PC-9 (cell line): ENCODE results near the gene TMEM138. TPM values are rescaled to one million over a fixed set of nuclear protein-coding genes. Genes with fewer than 3 reads are reported as not detected.

ENCODE experiments used
- Bru-seq: library from RNA; stranded (reverse); fragments of 400-500 nt; gene quantifications from one replicate; lab custom pipeline; 2021; lab: Mats Ljungman, UMichigan
- BruChase-seq, 2 experiments: library from RNA; stranded (reverse); fragments of 400-500 nt; gene quantifications; one replicate each; lab custom pipeline; 2021; lab: Mats Ljungman, UMichigan
- BruUV-seq: library from RNA; stranded (reverse); fragments of 400-500 nt; replicated peaks from 2 replicates; lab custom pipeline; 2021; lab: Mats Ljungman, UMichigan
- CTCF ChIA-PET: fragments of 300-600 bp; sonication (Branson Sonifier 250); formaldehyde crosslinking; loops from one replicate; lab custom pipeline; 2022; ENCODE audit warnings: antibody characterized with exemption; lab: Charles Lee
- POLR2A ChIA-PET: fragments of 300-600 bp; sonication (Branson Sonifier 250); formaldehyde crosslinking; loops from one replicate; lab custom pipeline; 2022; ENCODE audit warnings: antibody characterized with exemption; ENCODE audit not compliant: unreplicated experiment; lab: Charles Lee
- DNase-seq, 2 experiments: peaks; one replicate each; pipeline versions ENCODE4 v3.0.0 to v3.0.0-alpha.2; 2015 to 2022; ENCODE audit warnings: mixed read lengths in 1 of 2
- H2AFZ ChIP-seq: fragments of 200-600 bp; sonication (generic); 2 replicates; pipeline ENCODE4 v1.8.1; 2017; ENCODE audit warnings: antibody characterized with exemption
- H3F3A ChIP-seq: fragments of 200-600 bp; sonication (generic); 2 replicates; pipeline ENCODE4 v1.8.1; 2017; ENCODE audit warnings: antibody characterized with exemption, mild to moderate bottlenecking, low read depth; ENCODE audit not compliant: insufficient read depth
- H3K27ac ChIP-seq: fragments of 200-600 bp; sonication (generic); 2 replicates; pipeline ENCODE4 v1.6.1; 2016; ENCODE audit warnings: mixed run types
- H3K27me3 ChIP-seq: fragments of 200-600 bp; sonication (generic); 2 replicates; pipeline ENCODE4 v1.6.1; 2016; ENCODE audit warnings: low read depth, mixed run types; ENCODE audit not compliant: insufficient read depth
- H3K36me3 ChIP-seq: fragments of 200-600 bp; sonication (generic); 2 replicates; pipeline ENCODE4 v1.6.1; 2016; ENCODE audit warnings: low read depth, mixed run types
- H3K4me1 ChIP-seq: fragments of 200-600 bp; sonication (generic); replicated peaks from 2 replicates; pipeline ENCODE4 v1.6.1; 2016; ENCODE audit warnings: mixed run types; ENCODE audit not compliant: insufficient read depth
- H3K4me2 ChIP-seq: fragments of 200-600 bp; sonication (generic); 2 replicates; pipeline ENCODE4 v1.6.1; 2017; ENCODE audit warnings: mixed run types
- H3K4me3 ChIP-seq: fragments of 200-600 bp; sonication (generic); 2 replicates; pipeline ENCODE4 v1.6.1; 2016; ENCODE audit warnings: mixed run types
- H3K79me2 ChIP-seq: fragments of 200-600 bp; sonication (generic); 2 replicates; pipeline ENCODE4 v1.6.1; 2017; ENCODE audit warnings: low read depth, mixed run types
- H3K9me2 ChIP-seq: fragments of 200-600 bp; sonication (generic); 2 replicates; pipeline ENCODE4 v1.8.1; 2017; ENCODE audit warnings: mild to moderate bottlenecking; ENCODE audit not compliant: insufficient read depth
- H3K9me3 ChIP-seq: fragments of 200-600 bp; sonication (generic); 2 replicates; pipeline ENCODE4 v1.8.1; 2016; ENCODE audit warnings: low read depth; ENCODE audit not compliant: insufficient read depth
- H4K20me1 ChIP-seq: fragments of 200-600 bp; sonication (generic); 2 replicates; pipeline ENCODE4 v1.8.1; 2017; ENCODE audit not compliant: insufficient read depth
- CTCF ChIP-seq: fragments of 200-600 bp; sonication (generic); conservative IDR thresholded peaks from 2 replicates; pipeline ENCODE4 v1.6.1; 2017; ENCODE audit warnings: mixed run types, antibody characterized with exemption, mild to moderate bottlenecking, moderate library complexity
- EZH2 ChIP-seq: fragments of 200-600 bp; sonication (generic); IDR thresholded peaks from 2 replicates; pipeline ENCODE4 v1.8.0; 2017; ENCODE audit warnings: antibody characterized with exemption, low read depth
- intact Hi-C: fragments of 100-400 bp; cut with micrococcal nuclease; formaldehyde crosslinking; loops from one replicate; pipeline ENCODE4 v1.10.0; 2022; ENCODE audit not compliant: unreplicated experiment
- long read RNA-seq: library from polyadenylated mRNA; stranded (forward); transcript quantifications from one replicate; pipeline ENCODE4 v2.0.0, GENCODE V29; 2022
- total RNA-seq: library from RNA; stranded (reverse); gene quantifications from 2 replicates; pipeline ENCODE4 v1.2.3, GENCODE V29; 2021

TMEM138 gene
- total RNA-seq (32.5 and 46.1 TPM in 2 replicates), Bru-seq, nascent RNA (percentile 87 among the genes with signal in this experiment), BruChase-seq, experiment 1, labeled RNA remaining after a 2-hour chase (percentile 84 among the genes with signal in this experiment), BruChase-seq, experiment 2, labeled RNA remaining after a 6-hour chase (percentile 79 among the genes with signal in this experiment)
- long read RNA-seq, transcript TMEM138-201 (5 exons, 1,848 nt): major isoform, 48 of 65 reads
- long read RNA-seq, partial matches to known transcripts: 0 of 65 reads
- long read RNA-seq, other reads (novel, unspliced or antisense): 13 of 65 reads

GRCh38 chr11:61361741-61362541 is at the start of gene TMEM138, which contains the start of gene CYB561A3:
Gene TMEM138, plus strand, starts transcription at chr11:61362374. Its CDS starts 2,017 bp downstream, at chr11:61364391.
Gene CYB561A3, minus strand, starts transcription at chr11:61361882. Its CDS starts 5,169 bp downstream, at chr11:61356713.
- ChIA-PET POLR2A (interaction anchor here (0.6 to 1.7 kb wide), 14 partner anchors 9 to 1463 kb away, joined by 3 to 13 read pairs (median 3); partner anchors contain the start of genes CPSF7, SDHAF2, TMEM109 and TMEM216), CTCF (interaction anchor here (0.6 to 4.3 kb wide), 8 partner anchors 16 to 1496 kb away, joined by 3 to 31 read pairs (median 5); partner anchors contain the start of genes CPSF7, SDHAF2 and TMEM216)
- peaks cover 26% of the 10 kb centered on the region for H3K36me3 ChIP-seq
- H3K9me3 ChIP-seq: no peaks in the 10 kb centered on the region
- no TSS peak for BruUV-seq
- peaks cover 23% of the 10 kb centered on the region for H3F3A ChIP-seq
- H3K4me3 ChIP-seq: peak within 1 kb of the TSS; percentile 86
- H4K20me1 ChIP-seq: no peaks in the 10 kb centered on the region
- peak; percentile 89 to 96 for DNase-seq
- TF ChIP-seq EZH2: no peak
- no peak for TF ChIP-seq CTCF
- H3K27me3 ChIP-seq: no peaks in the 10 kb centered on the region
- no peaks in the 10 kb centered on the region for H3K9me2 ChIP-seq
- intact Hi-C loops: loop anchor here (1.0 to 2.0 kb wide), 3 partner anchors 23 to 31 kb away; partner anchors contain the start of gene TMEM216
- H3K4me2 ChIP-seq: peak within 1 kb of the TSS; percentile 94
- H3K27ac ChIP-seq: peak within 1 kb of the TSS; percentile 93
- H3K4me1 ChIP-seq: peaks cover 20% of the 10 kb centered on the region
- H2AFZ ChIP-seq: peak within 1 kb of the TSS; percentile 96
- peaks cover 43% of the 10 kb centered on the region for H3K79me2 ChIP-seq

- Histone ChIP-seq H3K27me3 (no peaks in the 10 kb centered on the region), H3F3A (no peaks in the 10 kb centered on the region; the same call in 1 of the 2 replicates), H4K20me1 (peaks cover 17% of the 10 kb centered on the region), H3K79me2 (no peaks in the 10 kb centered on the region), H2AFZ (no peak overlapping the region), H3K4me2 (no peak overlapping the region), H3K4me1 (no peaks in the 10 kb centered on the region), H3K9me2 (no peaks in the 10 kb centered on the region), H3K4me3 (no peak overlapping the region), H3K27ac (no peak overlapping the region), H3K9me3 (no peaks in the 10 kb centered on the region), H3K36me3 (peaks cover 73% of the 10 kb centered on the region)
- POLR2A ChIA-PET: no interaction called here
- TF ChIP-seq CTCF: no peak
- TF ChIP-seq EZH2: no peak
- no peak for DNase-seq
- CTCF ChIA-PET: no interaction called here
- BruUV-seq: no TSS peak
- intact Hi-C loops: no loop called here
These were observed 46.9 kb upstream of the TMEM138 start for GRCh38 chr11:61315260-61315659.

- Histone ChIP-seq H3K4me3 (no peak overlapping the region), H3K4me2 (no peak overlapping the region), H3K79me2 (peaks cover 52% of the 10 kb centered on the region), H3K9me3 (no peaks in the 10 kb centered on the region), H3K36me3 (peaks cover 58% of the 10 kb centered on the region), H3K4me1 (0 out of 2 replicates have a peak, but pooled peaks cover 6% of the 10 kb centered on the region), H2AFZ (no peak overlapping the region), H3F3A (peaks cover 5% of the 10 kb centered on the region; the same call in 1 of the 2 replicates), H3K27ac (no peak overlapping the region), H3K27me3 (no peaks in the 10 kb centered on the region), H3K9me2 (no peaks in the 10 kb centered on the region), H4K20me1 (peaks cover 45% of the 10 kb centered on the region)
- BruUV-seq: no TSS peak
- TF ChIP-seq EZH2 (no peak), CTCF (no peak)
- POLR2A ChIA-PET: no interaction called here
- intact Hi-C loops: no loop called here
- CTCF ChIA-PET: no interaction called here
- DNase-seq: no peak
These were observed 36.3 kb upstream of the TMEM138 start for GRCh38 chr11:61325649-61326414.
